SH-SY5Y (cell line): ENCODE measurements around the gene EID3.

Experiments
- GATA2 ChIP-seq: IDR thresholded peaks from 2 replicates; pipeline ENCODE4 v1.6.1; 2011; ENCODE audit warnings: mild to moderate bottlenecking, low read depth, low read length
- GATA3 ChIP-seq: IDR thresholded peaks from 2 replicates; pipeline ENCODE4 v1.6.1; 2011; ENCODE audit warnings: low read depth, mild to moderate bottlenecking, low read length, moderate library complexity

DNA sequence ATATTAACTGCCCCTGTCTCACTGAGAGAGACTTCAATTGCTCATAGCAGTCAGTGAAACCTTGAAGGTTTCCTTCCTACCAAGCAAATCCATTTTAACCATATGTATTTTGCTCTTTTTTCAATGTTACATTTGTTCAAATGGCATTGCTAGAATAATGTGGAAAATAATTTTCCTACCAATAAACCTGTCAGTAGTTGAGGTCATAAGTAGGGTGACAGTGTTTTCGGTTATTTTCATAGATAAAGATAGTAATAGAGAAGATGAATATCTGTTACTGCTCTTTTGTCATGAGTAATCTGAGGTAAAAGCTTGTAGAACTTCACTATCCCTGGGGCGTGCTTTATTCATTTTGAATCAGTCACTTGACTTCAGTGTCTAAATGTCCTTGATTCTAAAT is 32.6 kb downstream of the EID3 start:
- no peak for TF ChIP-seq GATA2
- TF ChIP-seq GATA3, result no peak
